Fibroblast of mammary gland (primary cell): Measurements from ENCODE around the gene RARG.
"Not testable (repeated sequence)": the region's sequence is repeated elsewhere in the genome, so short reads cannot be mapped to it uniquely, and the experiment has no call there.

Source experiments
- DNase-seq: peaks from one replicate; pipeline ENCODE4 v3.0.0-alpha.2; 2010; ENCODE audit warnings: low read depth
- H3K4me3 ChIP-seq: 2 replicates; pipeline ENCODE4 v1.5.1; 2011; ENCODE audit warnings: low read depth, mild to moderate bottlenecking, low read length, moderate library complexity; ENCODE audit not compliant: control insufficient read depth
- CTCF ChIP-seq: conservative IDR thresholded peaks from 2 replicates; pipeline ENCODE4 v1.5.1; 2011; ENCODE audit warnings: low read depth, low read length, inconsistent platforms; ENCODE audit not compliant: control insufficient read depth, insufficient read depth

RARG gene

GRCh38 chr12:53170215-53170614 lies 61.8 kb downstream of the RARG start:
- no peak for DNase-seq
- no peak overlapping the region for H3K4me3 ChIP-seq
- TF ChIP-seq CTCF, result no peak

DNA sequence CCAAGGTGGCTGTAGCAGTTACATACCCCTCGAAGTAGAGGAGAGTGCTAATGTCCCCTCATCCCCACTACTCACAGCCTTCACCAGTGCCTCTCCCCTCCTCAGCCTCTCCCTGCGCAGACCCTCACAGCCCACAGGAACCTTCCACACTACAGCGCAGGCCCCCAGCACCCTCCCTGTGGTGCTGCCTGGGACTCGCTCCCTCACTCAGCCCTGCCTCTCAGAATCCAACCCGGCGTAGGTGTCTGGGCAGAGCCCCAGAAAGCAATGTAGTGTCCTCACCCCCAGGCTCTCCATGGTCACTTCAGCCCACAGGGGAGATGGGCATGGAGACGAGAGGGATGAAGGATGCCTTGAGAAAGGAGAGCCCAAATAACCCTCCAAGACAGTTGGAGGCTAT lies 62.4 kb downstream of the RARG start:
- no peak for TF ChIP-seq CTCF
- DNase-seq, result no peak
- no peak overlapping the region for H3K4me3 ChIP-seq

DNA sequence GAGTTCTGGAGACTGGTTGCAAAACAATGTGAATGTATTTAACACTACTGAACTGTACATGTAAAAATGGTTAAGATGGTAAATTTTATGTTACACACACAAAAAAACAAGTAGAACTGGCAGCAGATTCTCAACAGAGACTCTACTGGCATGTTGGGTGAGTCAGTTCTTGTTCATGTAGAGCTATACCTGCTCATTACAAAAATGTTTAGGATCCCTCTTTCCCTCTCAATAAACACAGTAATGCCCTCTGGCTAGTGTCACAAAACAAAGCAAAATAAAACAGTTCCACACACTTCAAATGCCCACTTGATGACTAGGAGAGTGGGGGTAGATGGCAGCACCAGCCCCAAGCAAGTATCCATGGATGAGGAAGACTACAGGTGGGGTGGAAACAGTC lies 65.2 kb downstream of the RARG start:
- TF ChIP-seq CTCF, result no peak
- DNase-seq, result no peak
- H3K4me3 ChIP-seq, result no peak overlapping the region

DNA sequence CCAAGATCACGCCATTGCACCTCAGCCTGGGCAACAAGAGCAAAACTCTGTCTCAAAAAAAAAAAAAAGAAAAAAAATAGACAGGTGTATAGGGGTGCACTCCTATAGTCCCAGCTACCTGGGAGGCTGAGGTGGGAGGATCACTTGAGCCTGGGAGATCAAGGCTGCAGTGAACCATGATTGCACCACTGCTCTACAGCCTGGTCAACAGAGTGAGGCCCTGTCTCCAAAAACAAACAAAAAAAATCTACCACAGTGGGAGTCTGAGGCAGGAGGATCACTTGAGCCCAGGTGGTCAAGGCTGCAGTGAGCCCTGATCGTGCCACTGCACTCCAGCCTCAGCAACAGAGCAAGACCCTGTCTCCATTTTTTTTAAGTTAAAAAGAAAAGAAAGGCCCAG lies 69.0 kb downstream of the RARG start:
- H3K4me3 ChIP-seq, DNase-seq: not testable (repeated sequence)

DNA sequence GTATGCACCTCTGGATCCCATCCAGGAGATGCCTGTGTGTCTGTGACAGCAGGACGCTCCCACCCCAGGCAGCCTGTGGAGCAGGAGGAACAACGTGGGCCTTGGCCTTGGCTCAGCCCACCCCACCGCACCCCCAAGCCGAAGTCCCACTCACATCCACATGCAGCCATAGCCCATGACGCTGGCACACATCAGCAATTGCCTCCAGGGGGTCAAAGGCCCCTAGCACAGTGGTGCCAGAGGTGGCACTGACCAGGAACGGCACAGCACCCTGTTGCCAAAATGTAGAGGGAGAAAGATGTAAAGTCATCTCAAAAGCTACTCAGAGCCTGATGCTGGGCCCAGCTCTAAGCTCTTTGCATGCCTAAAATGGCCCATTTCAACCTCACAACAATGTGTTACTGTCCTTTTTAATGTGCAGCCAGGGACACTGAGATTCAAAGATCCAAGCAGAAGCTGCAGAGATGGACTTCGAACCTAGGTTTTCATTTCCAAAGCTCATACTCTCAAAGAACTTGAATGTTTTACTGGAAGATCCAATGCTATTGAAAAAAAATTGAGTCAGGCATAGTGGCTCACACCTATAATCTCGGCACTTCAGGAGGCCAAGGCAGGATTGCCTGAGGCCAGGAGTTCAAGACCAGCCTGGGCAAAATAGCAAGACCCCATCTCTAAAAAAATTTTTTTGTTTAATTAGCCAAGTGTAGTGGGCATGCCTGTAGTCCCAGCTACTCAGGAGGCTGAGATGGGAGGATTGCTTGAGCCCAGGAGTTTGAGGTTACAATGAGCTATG lies 70.7 kb downstream of the RARG start:
- DNase-seq, result no peak
- no peak overlapping the region for H3K4me3 ChIP-seq
- TF ChIP-seq CTCF, result no peak

GRCh38 chr12:53160673-53161072 lies 71.3 kb downstream of the RARG start:
- TF ChIP-seq CTCF, result no peak
- DNase-seq, result no peak
- H3K4me3 ChIP-seq, result no peak overlapping the region
